HG03571 (cell line): ENCODE measurements around the gene SULF2.

Source experiments
- ATAC-seq: cut with Tn5 transposase; IDR thresholded peaks from one replicate; pipeline ENCODE4 v1.9.1; 2021; ENCODE audit not compliant: unreplicated experiment

SULF2 gene

GRCh38 chr20:47784599-47785310 lies 526 bp downstream of the SULF2 start:
- ATAC-seq, result no peak

GRCh38 chr20:47783828-47784598 lies 1.3 kb downstream of the SULF2 start:
- no peak for ATAC-seq

- no peak for ATAC-seq
Observed at GRCh38 chr20:47782920-47783552, 2.2 kb downstream of the SULF2 start.

DNA sequence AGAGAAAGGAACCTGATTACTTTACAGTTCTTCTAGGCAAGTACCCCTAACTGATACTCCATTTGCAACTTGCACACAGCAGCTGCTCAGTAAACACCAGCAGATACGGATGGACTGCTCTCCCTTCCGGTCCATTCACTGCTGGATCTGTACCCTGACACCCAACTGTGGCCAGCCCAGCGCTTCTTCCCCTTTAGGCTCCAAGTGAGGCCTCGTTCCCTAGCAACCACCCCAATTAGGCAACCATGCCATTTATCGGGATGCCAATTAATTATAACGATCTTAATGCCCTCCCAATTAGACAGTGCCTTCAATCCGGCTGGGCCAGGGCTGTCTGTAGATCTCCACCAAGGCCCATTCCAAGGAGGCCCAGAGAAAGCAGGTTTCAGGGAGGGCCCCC lies 3.2 kb downstream of the SULF2 start:
- ATAC-seq, result no peak

- no peak for ATAC-seq
Observed at GRCh38 chr20:47781632-47782031, 3.6 kb downstream of the SULF2 start.

DNA sequence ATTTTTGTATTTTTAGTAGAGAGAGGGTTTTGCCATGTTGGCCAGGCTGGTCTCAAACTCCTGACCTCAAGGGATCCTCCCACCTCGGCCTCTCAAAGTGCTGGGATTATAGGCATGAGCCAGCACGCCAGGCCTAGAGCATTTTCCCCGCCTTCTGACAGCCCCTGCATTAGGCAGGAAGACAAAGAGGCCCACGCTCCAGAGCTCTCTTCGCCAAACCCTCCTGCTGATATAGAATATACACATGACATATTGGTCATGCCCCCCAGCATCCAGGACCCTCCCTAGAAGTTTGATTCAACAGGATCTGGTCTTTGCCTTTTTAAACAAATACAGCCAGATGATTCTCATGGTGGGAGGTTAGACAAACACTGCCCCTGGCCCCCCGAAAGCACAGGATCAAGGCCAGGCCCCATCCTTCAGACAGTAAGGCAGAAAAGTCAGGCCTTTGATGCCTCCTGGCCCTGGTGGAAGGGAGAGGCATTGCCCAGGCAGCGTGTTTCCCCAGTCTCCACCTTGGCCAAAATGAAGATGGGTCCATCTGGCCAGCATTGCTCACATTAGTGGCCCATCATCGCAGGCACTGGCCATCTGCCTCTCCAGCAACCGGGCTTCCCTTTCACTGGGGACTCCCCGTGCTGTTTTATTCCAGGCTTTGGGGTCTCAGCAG lies 4.4 kb downstream of the SULF2 start:
- ATAC-seq, result no peak

- no peak for ATAC-seq
Observed at GRCh38 chr20:47778398-47779354, 6.6 kb downstream of the SULF2 start.

DNA sequence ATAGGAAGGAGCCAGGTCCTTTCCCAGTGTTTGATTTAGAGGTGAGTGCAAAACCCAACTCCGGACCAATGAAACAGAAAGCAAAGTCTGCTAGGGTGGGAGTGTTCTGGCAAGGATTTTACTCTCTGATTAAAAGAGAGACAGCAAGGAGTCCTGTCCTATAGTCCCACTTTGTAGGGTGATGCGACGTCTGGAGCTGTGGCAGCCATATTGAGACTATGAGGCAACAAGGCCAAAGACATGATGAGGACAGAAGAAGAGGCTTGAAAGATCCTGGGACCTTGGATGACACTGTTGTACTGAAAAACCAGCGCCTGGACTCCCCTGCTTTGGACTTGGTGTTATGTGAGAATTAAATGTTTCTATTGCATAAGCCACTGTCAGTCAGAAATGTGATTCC lies 8.1 kb downstream of the SULF2 start:
- no peak for ATAC-seq

DNA sequence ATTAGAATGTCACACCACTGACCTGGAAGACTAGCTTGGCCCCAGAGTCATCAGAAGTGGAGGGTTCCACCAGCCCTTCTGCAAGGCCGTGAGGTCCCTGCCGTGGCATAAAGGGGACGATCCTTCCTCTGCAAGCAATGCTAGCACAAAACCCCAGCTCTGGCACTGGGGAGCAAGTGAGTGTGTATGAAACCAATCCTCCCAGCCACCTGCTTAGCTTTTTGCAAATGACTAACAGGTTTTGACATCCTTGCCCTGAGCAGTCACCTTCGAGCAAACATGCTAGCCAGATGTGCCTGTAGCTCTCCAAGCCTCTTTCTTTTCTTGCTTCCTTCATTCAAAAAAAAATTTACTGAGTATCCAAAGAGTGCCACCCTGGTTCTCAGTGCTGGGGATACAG lies 8.6 kb downstream of the SULF2 start:
- no peak for ATAC-seq

DNA sequence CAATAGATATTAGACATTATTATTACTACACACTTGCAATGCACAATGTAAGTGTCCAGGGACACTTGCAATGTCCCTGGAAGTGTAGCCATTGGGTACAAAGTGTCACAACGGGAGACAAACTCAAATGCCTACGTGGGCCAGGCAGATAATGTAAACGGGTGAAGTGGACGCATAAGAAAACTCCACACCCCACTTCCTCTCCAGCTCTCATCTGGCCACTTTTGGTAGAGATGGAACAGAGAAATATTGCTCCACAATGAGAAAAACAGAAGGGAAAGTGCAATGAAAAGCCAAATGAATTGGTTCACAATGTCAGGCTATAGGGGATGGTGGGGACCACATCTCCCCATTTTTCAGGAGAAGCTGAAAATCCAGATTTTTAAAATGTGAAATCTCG lies 9.4 kb downstream of the SULF2 start:
- ATAC-seq, result no peak

- no peak for ATAC-seq
Observed at GRCh38 chr20:47775039-47775438, 10.2 kb downstream of the SULF2 start.

DNA sequence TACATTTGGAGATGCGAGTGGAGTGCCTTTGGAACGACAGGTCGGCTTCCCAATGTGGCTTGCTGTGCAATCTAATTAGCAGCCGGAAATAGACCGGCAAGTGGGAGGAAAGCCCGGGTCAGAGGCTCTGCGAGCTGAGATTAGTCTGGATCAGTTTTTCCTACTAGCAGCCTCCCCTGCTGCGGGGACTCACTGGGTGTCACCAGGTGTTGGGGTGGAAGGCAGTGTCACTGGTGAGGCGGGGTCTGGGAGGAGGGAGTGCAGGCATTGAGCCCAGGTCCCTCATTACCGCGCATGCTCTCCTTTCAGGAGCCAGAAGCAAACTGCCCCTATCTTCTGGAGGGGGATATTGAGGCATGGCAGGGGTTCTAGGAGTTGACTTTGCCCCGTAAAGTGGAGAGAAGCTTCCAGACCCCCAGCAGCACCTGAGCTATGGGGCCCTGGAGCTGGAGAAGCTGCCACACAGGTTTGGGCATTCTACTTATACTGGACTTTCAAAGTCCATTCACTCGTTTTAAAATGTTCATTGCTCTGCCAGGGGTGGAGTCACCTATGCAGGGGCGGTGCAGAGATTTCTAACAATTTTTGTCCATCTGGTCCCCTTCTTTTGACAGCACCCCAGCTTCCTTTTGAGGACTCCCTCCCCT lies 11.0 kb downstream of the SULF2 start:
- ATAC-seq, result no peak

DNA sequence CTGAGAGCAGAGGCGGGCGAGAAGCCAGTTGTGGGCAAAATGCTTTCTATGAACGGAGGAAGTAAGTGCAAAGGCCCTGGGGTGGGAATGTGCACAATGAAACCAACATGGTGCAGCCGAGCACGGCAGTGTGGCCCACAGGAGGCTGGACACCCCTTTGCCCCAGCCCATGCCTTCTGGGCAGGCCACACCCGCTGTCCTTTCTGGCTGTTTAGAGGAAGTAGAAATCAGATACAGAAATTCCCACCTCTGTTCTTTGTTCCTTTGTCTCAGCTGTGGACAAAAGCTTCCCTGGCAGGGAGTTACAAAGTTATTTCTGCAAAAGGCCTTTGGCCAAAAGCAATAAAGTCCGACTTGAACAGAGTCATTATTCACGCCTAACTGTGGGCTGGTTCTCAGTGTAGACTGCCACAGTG lies 11.9 kb downstream of the SULF2 start:
- ATAC-seq, result no peak

- ATAC-seq, result no peak
Observed at GRCh38 chr20:47770935-47771334, 14.3 kb downstream of the SULF2 start.

- no peak for ATAC-seq
Observed at GRCh38 chr20:47768016-47768824, 17.1 kb downstream of the SULF2 start.

- ATAC-seq, result no peak
Observed at GRCh38 chr20:47765691-47766594, 19.3 kb downstream of the SULF2 start.

DNA sequence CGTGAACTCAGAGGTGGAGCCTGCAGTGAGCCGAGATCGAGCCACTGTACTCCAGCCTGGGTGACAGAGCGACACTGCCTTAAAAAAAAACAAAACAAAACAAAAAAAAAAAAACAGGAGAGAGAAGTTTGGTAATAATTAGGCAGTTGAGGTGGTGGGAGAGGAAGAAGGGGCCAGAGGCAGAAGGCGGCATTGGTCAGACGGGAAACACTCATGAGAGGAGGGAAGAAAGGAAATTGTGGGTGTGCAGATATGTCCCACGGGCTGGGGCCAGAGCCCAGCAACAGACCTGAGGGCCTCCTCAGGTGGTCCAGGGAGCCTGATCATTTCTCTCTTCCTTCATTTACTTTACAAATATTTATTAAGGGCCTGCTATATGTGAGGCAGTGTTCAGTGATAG lies 20.0 kb downstream of the SULF2 start:
- no peak for ATAC-seq

DNA sequence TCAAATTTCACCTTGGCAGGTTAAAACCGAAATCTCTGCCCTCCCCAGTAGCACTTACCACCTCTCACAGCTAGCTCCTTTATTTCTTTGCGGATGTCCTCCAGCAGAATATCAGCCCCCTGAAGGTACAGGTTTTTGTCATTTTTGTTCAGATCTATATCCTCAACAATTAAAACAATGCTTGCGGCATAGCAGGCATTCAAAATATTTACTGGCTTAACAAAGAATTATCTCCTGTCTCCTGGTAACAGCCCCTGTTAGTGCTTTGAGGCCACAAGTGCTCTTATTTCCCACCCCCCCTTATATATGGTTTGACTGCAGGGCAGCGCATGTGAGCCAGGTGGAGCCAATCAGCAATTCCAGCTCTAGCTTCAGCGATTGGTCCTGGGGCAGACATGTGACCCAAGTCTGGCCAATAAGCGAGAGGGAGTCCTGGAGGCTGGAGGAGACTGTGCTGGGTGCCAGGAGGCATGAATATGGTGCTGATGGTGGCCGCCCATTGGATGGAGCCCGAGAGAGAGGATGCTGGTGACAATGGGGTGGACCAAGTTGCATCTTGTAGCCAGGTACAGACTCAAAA lies 21.0 kb downstream of the SULF2 start:
- ATAC-seq, result no peak
